HL-60/S4 treated with phorbol 12-myristate 13-acetate at 8.2 ng/mL for 4 days and 3 days (cell line): ENCODE measurements around the gene NNMT.

ENCODE experiments used
- in situ Hi-C: fragments of 300-500 bp; cut with MboI; formaldehyde crosslinking; loops from 2 replicates; pipeline ENCODE4 v1.15.0; 2022; ENCODE audit warnings: low sequenced_read_pairs

Gene NNMT

GRCh38 chr11:114343493-114343892 lies 47.3 kb downstream of the NNMT start:
- in situ Hi-C loops, result no loop called here

- in situ Hi-C loops, result no loop called here
Observed at GRCh38 chr11:114344494-114344893, 48.3 kb downstream of the NNMT start.

GRCh38 chr11:114345575-114346222 lies 49.5 kb downstream of the NNMT start:
- in situ Hi-C loops, result no loop called here

GRCh38 chr11:114346709-114347141 lies 50.5 kb downstream of the NNMT start:
- in situ Hi-C loops, result no loop called here

GRCh38 chr11:114348200-114349191 lies 52.3 kb downstream of the NNMT start:
- in situ Hi-C loops, result no loop called here

GRCh38 chr11:114350022-114350421 lies 53.8 kb downstream of the NNMT start:
- in situ Hi-C loops, result no loop called here

- in situ Hi-C loops, result no loop called here
Observed at GRCh38 chr11:114353443-114353842, 57.2 kb downstream of the NNMT start.

- in situ Hi-C loops, result no loop called here
Observed at GRCh38 chr11:114354076-114354475, 57.9 kb downstream of the NNMT start.

- in situ Hi-C loops, result no loop called here
Observed at GRCh38 chr11:114358716-114359115, 62.5 kb downstream of the NNMT start.

GRCh38 chr11:114359342-114359741 lies 63.1 kb downstream of the NNMT start:
- in situ Hi-C loops, result no loop called here

GRCh38 chr11:114362326-114362725 lies 66.1 kb downstream of the NNMT start:
- in situ Hi-C loops, result no loop called here

GRCh38 chr11:114362958-114363357 lies 66.8 kb downstream of the NNMT start:
- in situ Hi-C loops, result no loop called here
